ENCODE data around the gene ADGRB3.

ADGRB3 gene

DNA sequence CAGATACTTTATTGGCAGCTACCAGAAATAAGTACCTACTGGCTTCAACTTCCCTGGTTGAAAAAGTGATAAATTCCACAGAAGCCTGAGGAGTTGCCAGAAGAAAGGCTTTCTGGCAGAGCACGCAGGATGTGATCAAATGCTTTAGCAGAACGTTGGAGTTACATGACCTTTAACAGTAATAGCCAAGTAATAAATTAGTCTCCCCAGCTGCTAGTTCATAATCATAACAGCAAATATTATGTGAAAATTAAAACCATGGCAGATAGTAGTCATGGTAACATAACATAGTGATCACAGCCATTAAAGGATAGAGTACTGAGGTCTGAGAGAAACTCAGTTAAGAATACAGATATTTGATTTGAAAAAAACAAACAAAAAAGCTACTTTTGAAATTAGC is 567.7 kb downstream of the ADGRB3 start:
- no peak overlapping the region for H3K9ac ChIP-seq (ENCODE audit: low read length)
- H3K36me3 ChIP-seq (ENCODE audit: control insufficient read depth, insufficient read depth, low read length) = no peaks in the 10 kb centered on the region
- H3K27me3 ChIP-seq (ENCODE audit: control insufficient read depth, insufficient read depth, low read length) = no peaks in the 10 kb centered on the region
- no peak overlapping the region for H3K4me3 ChIP-seq (ENCODE audit: low read length)
- no peaks in the 10 kb centered on the region for H3K9me3 ChIP-seq (ENCODE audit: control insufficient read depth, low read length)
- H3K4me1 ChIP-seq (ENCODE audit: control insufficient read depth, insufficient read depth, low read length) = no peaks in the 10 kb centered on the region

DNA sequence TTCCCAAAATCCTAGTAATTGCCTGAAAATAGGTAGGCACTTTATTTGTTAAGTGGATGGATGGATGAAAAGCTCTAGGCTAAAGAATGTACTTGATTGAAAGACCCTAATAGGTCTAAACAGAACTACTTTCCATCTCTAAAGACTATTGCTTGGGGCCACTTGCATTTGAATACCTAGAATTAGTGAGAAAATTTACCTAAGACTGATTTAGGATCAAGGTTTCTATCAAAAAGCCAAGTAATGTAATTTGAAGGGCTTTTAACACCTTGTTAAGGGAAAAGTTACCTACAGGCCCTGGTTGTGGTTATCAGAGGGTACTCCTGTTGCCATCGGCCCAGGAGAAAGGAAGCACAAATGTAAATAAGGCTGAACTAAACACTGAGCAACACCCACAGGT is 581.0 kb downstream of the ADGRB3 start:
- H3K9me3 ChIP-seq (ENCODE audit: control insufficient read depth, low read length) = no peaks in the 10 kb centered on the region
- H3K4me1 ChIP-seq (ENCODE audit: control insufficient read depth, insufficient read depth, low read length) = no peaks in the 10 kb centered on the region
- no peaks in the 10 kb centered on the region for H3K27me3 ChIP-seq (ENCODE audit: control insufficient read depth, insufficient read depth, low read length)
- H3K9ac ChIP-seq (ENCODE audit: low read length) = no peak overlapping the region
- no peak overlapping the region for H3K4me3 ChIP-seq (ENCODE audit: low read length)
- no peaks in the 10 kb centered on the region for H3K36me3 ChIP-seq (ENCODE audit: control insufficient read depth, insufficient read depth, low read length)

DNA sequence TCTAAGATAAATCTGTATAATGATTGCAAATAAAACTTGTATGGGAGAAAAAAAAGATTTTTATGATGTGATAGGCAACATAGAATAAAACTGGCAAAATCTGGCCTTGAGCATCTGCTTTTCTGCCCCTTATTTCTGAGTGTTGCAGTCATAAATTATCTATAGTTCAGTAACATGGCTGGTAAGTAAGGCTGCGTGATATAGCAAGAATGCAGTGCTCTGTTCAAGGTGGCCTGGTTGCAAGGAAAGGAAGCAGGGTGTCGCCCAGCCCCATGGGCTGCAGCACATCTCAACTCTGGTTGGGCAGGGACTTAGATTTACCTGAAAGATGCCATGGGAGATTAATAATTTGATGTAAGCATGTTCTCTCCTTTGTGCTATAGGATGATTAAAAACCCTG is 582.3 kb downstream of the ADGRB3 start:
- H3K27me3 ChIP-seq (ENCODE audit: control insufficient read depth, insufficient read depth, low read length) = no peaks in the 10 kb centered on the region
- no peak overlapping the region for H3K4me3 ChIP-seq (ENCODE audit: low read length)
- H3K4me1 ChIP-seq (ENCODE audit: control insufficient read depth, insufficient read depth, low read length) = no peaks in the 10 kb centered on the region
- H3K36me3 ChIP-seq (ENCODE audit: control insufficient read depth, insufficient read depth, low read length) = no peaks in the 10 kb centered on the region
- no peaks in the 10 kb centered on the region for H3K9me3 ChIP-seq (ENCODE audit: control insufficient read depth, low read length)
- H3K9ac ChIP-seq (ENCODE audit: low read length) = no peak overlapping the region

DNA sequence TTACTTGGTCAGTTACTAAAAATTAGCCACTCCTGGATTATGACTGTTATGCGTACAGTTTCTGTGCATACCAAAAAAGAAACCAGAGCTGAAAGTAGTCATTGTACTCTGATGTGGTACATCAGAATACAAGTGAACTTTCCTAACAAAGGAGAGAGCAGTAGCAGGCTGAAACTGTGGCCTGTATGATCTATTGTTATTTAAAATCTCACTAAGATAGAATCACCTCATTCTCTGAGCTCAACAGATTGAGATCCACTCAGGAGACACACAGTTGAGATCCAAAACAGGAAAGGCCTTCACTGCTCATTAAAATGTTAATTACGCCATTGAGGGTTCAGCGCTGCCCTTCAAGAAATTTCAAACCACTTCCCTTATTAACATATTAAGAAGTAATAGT is 585.3 kb downstream of the ADGRB3 start:
- H3K4me3 ChIP-seq (ENCODE audit: low read length) = no peak overlapping the region
- no peaks in the 10 kb centered on the region for H3K4me1 ChIP-seq (ENCODE audit: control insufficient read depth, insufficient read depth, low read length)
- no peaks in the 10 kb centered on the region for H3K36me3 ChIP-seq (ENCODE audit: control insufficient read depth, insufficient read depth, low read length)
- H3K9me3 ChIP-seq (ENCODE audit: control insufficient read depth, low read length) = no peaks in the 10 kb centered on the region
- H3K27me3 ChIP-seq (ENCODE audit: control insufficient read depth, insufficient read depth, low read length) = no peaks in the 10 kb centered on the region
- H3K9ac ChIP-seq (ENCODE audit: low read length) = no peak overlapping the region

DNA sequence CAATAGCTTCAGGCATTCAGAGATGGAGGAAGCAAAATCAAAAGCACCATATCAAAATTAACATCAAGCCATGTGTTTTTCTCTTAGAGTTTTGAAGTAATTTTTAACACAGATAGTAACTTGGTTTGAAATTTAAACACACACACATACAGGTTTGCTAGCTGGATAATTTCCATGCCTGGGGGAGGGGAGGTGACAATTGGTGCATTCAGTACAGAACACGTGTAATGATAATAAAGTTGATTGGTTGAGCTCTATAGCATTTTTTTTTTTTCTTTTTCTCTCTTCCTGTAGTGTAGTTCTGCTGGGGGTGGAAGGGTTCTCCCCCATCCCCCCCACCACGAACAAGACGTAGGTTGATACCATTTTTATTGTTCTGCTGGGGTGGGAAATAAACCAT is 596.9 kb downstream of the ADGRB3 start:
- Histone ChIP-seq H3K9me3 (ENCODE audit: control insufficient read depth, low read length) (no peaks in the 10 kb centered on the region), H3K4me1 (ENCODE audit: control insufficient read depth, insufficient read depth, low read length) (no peaks in the 10 kb centered on the region), H3K4me3 (ENCODE audit: low read length) (no peak overlapping the region), H3K9ac (ENCODE audit: low read length) (no peak overlapping the region), H3K36me3 (ENCODE audit: control insufficient read depth, insufficient read depth, low read length) (no peaks in the 10 kb centered on the region), H3K27me3 (ENCODE audit: control insufficient read depth, insufficient read depth, low read length) (no peaks in the 10 kb centered on the region)

DNA sequence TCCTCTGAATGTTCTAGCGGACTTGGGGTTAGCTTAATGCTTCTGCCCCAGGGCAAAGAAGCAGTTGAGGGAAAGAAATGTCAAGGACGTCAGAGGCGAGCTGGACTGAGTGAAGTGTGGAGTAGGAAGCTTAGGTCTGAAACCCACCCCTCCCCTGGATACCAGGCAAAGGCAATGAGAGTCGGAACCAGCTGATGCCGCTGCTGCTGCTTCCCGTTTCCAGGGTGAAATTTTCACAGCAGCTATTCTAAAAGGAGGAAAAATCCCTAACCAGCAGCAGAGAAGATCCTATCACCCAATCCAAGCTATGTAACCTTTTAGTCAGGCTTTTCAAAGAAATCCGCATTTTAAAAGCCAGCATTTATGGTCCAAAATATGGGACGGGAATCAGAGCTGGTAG is 597.4 kb downstream of the ADGRB3 start:
- Histone ChIP-seq H3K36me3 (ENCODE audit: control insufficient read depth, insufficient read depth, low read length) (no peaks in the 10 kb centered on the region), H3K27me3 (ENCODE audit: control insufficient read depth, insufficient read depth, low read length) (no peaks in the 10 kb centered on the region), H3K4me1 (ENCODE audit: control insufficient read depth, insufficient read depth, low read length) (no peaks in the 10 kb centered on the region), H3K9me3 (ENCODE audit: control insufficient read depth, low read length) (no peaks in the 10 kb centered on the region), H3K9ac (ENCODE audit: low read length) (no peak overlapping the region), H3K4me3 (ENCODE audit: low read length) (no peak overlapping the region)

DNA sequence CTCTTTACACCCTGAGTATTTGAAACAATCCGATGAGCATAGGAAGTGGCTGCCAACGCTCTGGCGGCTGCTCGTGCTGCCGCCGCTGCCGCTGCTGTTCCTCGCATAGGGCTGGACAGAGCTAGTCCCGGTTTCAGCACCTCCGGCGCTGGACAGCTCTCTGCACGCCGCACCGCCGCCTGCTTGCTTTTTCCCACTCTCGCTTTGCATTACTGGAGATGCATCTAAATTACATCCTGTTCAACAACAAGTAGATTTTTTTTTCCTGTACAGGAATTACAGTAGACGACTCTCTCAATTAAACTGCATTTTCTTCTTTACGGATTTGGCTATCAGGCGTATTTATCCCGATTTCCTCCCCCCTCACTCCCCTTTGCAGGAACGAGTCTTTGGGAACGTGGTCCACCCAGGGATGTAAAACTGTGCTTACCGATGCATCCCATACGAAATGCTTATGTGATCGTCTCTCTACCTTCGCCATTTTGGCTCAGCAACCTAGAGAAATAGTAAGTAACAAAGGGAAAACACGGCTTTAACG is 597.9 kb downstream of the ADGRB3 start:
- Histone ChIP-seq H3K36me3 (ENCODE audit: control insufficient read depth, insufficient read depth, low read length) (no peaks in the 10 kb centered on the region), H3K27me3 (ENCODE audit: control insufficient read depth, insufficient read depth, low read length) (no peaks in the 10 kb centered on the region), H3K9ac (ENCODE audit: low read length) (no peak overlapping the region), H3K4me1 (ENCODE audit: control insufficient read depth, insufficient read depth, low read length) (no peaks in the 10 kb centered on the region), H3K4me3 (ENCODE audit: low read length) (no peak overlapping the region), H3K9me3 (ENCODE audit: control insufficient read depth, low read length) (no peaks in the 10 kb centered on the region)

DNA sequence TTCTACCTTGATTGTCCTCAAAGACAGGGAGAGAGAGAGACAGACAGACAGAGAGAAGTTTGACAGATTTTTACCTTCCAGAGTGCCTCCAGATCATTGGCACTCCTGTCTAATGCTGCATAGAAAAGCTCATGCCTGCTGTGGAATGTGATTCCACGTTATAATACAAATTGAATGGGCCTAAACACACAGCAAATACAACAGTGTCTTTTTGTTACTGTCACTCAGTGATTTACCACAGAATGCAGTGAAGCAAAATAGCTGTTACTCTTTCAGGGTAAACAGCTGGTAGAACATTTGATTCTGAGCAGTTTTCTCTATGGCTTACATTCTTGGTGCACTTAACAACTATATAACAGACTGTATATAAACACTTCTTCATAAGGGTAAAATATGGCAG is 603.0 kb downstream of the ADGRB3 start:
- no peaks in the 10 kb centered on the region for H3K27me3 ChIP-seq (ENCODE audit: control insufficient read depth, insufficient read depth, low read length)
- no peak overlapping the region for H3K4me3 ChIP-seq (ENCODE audit: low read length)
- no peak overlapping the region for H3K9ac ChIP-seq (ENCODE audit: low read length)
- H3K4me1 ChIP-seq (ENCODE audit: control insufficient read depth, insufficient read depth, low read length) = no peaks in the 10 kb centered on the region
- H3K36me3 ChIP-seq (ENCODE audit: control insufficient read depth, insufficient read depth, low read length) = no peaks in the 10 kb centered on the region
- no peaks in the 10 kb centered on the region for H3K9me3 ChIP-seq (ENCODE audit: control insufficient read depth, low read length)

DNA sequence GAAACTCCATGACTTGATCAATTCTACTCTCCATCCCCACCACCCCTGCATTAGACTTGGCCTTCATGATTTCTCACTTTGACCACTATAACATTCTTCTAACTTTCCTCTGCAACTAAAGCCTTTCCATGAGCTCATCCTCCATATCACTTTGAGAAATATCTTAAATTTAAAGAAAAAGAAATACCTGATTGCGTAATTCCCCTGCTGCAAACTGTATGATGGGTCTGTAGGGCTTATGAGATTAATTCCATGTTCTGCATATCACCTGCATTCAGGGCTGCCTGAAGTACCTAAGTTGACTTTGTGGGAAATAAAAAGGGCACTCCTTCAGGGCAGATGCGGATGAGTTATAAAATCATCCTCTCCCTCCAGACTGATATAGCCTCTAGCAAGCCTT is 611.9 kb downstream of the ADGRB3 start:
- H3K9ac ChIP-seq (ENCODE audit: low read length) = no peak overlapping the region
- H3K36me3 ChIP-seq (ENCODE audit: control insufficient read depth, insufficient read depth, low read length) = no peaks in the 10 kb centered on the region
- no peaks in the 10 kb centered on the region for H3K4me1 ChIP-seq (ENCODE audit: control insufficient read depth, insufficient read depth, low read length)
- no peak overlapping the region for H3K4me3 ChIP-seq (ENCODE audit: low read length)
- no peaks in the 10 kb centered on the region for H3K9me3 ChIP-seq (ENCODE audit: control insufficient read depth, low read length)
- no peaks in the 10 kb centered on the region for H3K27me3 ChIP-seq (ENCODE audit: control insufficient read depth, insufficient read depth, low read length)

DNA sequence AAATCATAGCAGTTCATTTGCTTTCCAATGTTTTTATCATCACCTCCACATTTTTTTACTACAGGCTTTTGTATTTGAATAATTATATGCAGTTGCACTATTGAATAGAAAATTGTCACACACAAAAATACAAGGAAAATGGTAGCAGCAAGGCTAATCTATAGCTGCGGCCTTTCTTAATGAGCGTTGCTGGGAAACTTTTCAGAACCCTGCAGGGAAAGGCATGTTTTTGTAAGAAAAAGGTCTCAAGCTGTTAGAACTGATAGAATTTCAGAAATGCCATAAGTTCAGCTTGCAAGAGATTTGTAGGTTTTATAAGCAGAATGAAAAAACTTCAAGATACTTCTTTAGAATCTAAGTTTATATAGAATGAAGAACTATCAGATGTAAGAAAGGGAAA is 625.9 kb downstream of the ADGRB3 start:
- Histone ChIP-seq H3K9me3 (ENCODE audit: control insufficient read depth, low read length) (no peaks in the 10 kb centered on the region), H3K4me3 (ENCODE audit: low read length) (no peak overlapping the region), H3K36me3 (ENCODE audit: control insufficient read depth, insufficient read depth, low read length) (no peaks in the 10 kb centered on the region), H3K27me3 (ENCODE audit: control insufficient read depth, insufficient read depth, low read length) (no peaks in the 10 kb centered on the region), H3K4me1 (ENCODE audit: control insufficient read depth, insufficient read depth, low read length) (no peaks in the 10 kb centered on the region), H3K9ac (ENCODE audit: low read length) (no peak overlapping the region)

DNA sequence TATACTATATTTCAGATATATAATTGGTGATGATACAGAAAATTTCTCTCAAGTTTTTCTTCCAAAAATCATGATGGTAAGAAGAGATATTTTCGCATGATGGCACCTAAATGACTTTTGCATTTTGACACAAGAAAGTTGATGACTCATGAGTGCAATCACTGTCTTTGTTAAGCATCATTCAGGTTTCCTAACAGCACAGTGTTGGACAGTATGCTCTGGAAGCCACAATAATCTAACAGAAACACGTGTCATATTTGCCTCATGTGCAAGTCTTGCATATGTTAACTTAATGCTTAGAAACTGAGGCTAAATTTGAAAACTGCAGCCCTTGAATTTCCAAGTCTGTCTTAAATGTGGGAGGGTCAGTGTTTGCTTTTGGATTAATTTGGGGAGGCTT is 628.2 kb downstream of the ADGRB3 start:
- Histone ChIP-seq H3K4me1 (ENCODE audit: control insufficient read depth, insufficient read depth, low read length) (no peaks in the 10 kb centered on the region), H3K27me3 (ENCODE audit: control insufficient read depth, insufficient read depth, low read length) (no peaks in the 10 kb centered on the region), H3K9me3 (ENCODE audit: control insufficient read depth, low read length) (no peaks in the 10 kb centered on the region), H3K36me3 (ENCODE audit: control insufficient read depth, insufficient read depth, low read length) (no peaks in the 10 kb centered on the region), H3K4me3 (ENCODE audit: low read length) (no peak overlapping the region), H3K9ac (ENCODE audit: low read length) (no peak overlapping the region)

DNA sequence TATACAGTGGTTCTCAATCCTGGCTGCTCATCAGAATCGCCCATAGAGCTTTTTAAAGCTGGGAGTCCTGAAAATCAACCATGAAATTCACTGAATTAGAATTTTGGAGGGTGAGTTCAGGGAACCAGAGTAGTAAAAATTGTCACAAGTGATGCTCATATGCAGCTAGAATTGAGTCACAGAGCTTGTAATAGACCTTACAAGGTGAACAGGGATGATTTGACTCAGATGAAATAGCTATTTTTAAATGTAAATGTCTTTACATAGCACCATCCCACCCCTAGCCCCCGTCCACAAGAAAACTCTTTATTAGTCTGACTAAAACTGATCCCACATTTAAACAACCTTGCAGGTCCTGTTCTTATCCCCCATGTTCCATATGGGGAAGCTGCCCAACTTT is 630.0 kb downstream of the ADGRB3 start:
- H3K9ac ChIP-seq (ENCODE audit: low read length) = no peak overlapping the region
- no peaks in the 10 kb centered on the region for H3K27me3 ChIP-seq (ENCODE audit: control insufficient read depth, insufficient read depth, low read length)
- no peaks in the 10 kb centered on the region for H3K4me1 ChIP-seq (ENCODE audit: control insufficient read depth, insufficient read depth, low read length)
- H3K36me3 ChIP-seq (ENCODE audit: control insufficient read depth, insufficient read depth, low read length) = no peaks in the 10 kb centered on the region
- H3K4me3 ChIP-seq (ENCODE audit: low read length) = no peak overlapping the region
- H3K9me3 ChIP-seq (ENCODE audit: control insufficient read depth, low read length) = no peaks in the 10 kb centered on the region

DNA sequence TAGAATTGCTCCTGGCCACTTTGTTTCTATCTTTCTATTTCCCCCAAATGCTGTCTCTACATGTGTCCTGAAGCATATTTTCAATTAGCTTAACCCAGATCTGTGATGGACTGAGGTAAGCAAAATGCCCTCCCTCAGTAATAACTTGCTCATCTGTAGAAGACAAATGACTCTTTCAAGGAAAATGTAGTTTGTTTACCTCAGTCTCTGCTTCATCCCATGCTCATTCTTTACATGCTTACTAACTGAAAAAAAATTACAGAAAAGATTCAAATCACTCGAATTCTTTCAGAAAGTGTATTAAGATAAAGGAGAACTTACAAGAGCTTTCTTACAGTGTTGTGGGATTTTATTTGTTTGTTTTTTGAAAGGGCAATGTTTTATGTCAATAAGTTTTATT is 630.6 kb downstream of the ADGRB3 start:
- H3K4me3 ChIP-seq (ENCODE audit: low read length) = no peak overlapping the region
- H3K4me1 ChIP-seq (ENCODE audit: control insufficient read depth, insufficient read depth, low read length) = no peaks in the 10 kb centered on the region
- H3K9me3 ChIP-seq (ENCODE audit: control insufficient read depth, low read length) = no peaks in the 10 kb centered on the region
- no peaks in the 10 kb centered on the region for H3K36me3 ChIP-seq (ENCODE audit: control insufficient read depth, insufficient read depth, low read length)
- H3K27me3 ChIP-seq (ENCODE audit: control insufficient read depth, insufficient read depth, low read length) = no peaks in the 10 kb centered on the region
- no peak overlapping the region for H3K9ac ChIP-seq (ENCODE audit: low read length)
